Measurements from ENCODE around the gene CMTM5. TPM values are rescaled to one million over a fixed set of nuclear protein-coding genes. Genes with fewer than 3 reads are reported as not detected.
"Not testable (repeated sequence)": the region's sequence is repeated elsewhere in the genome, so short reads cannot be mapped to it uniquely, and the experiment has no call there.

CMTM5 gene
- total RNA-seq, 1 donor from 2014 or later, result not detected

DNA sequence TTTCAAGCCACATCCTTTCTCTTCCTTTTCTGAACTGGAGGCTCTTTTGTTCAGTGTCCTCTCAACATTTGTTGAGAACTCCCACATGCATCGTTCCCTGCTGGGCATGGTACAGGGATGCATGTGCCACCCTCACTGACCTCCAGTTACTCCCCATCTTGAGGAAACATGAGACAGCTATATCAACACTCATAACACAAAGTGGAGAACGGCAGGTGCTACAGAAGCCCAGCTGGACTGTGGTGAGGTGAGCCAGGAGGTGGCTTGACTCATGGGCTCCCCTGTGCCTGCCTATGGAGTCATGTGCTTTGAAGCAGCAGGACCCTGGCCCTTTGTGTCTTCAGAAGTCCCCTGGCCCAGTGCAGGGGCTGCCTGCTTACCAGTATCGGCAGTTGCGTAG, 21.5 kb downstream of the CMTM5 start:
- no peak for DNase-seq (ENCODE audit: low read depth)

DNA sequence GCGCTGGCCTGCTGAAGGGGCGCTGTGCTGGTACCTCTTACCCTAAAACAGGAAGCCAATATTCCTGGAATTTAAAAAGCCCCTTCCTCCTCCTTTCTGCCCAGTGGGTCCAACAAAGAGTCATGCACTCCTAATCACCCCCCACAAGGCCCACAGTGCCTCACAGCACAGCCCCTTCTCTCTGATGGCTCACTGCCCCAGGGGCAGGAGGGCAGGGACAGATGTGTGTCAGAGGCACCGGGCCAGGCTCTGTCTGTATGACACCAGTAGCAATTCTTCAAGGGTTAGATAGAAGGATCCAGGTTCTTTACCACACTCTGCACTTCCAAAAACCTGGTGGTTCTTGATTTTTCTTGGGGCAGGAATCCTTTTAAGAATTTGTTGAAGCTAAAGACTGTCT, 22.3 kb downstream of the CMTM5 start:
- no peak for DNase-seq (ENCODE audit: low read depth)

DNA sequence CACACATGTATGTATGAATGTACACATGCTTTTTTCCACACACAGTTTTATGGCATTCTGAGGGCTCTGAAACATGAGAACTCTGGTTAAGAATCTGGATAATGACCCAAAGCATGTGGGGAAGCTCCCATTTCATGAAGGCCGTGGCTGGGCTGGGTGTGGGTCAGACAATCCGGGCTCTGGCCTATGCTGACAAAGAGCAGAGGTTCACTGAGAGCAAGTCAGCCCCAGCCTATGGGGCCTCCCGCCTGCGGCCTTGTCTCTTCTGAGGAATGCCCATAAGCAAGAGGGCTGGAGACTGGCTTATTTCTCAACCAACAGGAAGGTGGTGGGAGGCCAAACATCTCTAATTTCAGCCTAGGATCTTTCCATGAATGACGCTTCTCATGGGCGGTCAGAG, 22.7 kb downstream of the CMTM5 start:
- no peak for DNase-seq (ENCODE audit: low read depth)

DNA sequence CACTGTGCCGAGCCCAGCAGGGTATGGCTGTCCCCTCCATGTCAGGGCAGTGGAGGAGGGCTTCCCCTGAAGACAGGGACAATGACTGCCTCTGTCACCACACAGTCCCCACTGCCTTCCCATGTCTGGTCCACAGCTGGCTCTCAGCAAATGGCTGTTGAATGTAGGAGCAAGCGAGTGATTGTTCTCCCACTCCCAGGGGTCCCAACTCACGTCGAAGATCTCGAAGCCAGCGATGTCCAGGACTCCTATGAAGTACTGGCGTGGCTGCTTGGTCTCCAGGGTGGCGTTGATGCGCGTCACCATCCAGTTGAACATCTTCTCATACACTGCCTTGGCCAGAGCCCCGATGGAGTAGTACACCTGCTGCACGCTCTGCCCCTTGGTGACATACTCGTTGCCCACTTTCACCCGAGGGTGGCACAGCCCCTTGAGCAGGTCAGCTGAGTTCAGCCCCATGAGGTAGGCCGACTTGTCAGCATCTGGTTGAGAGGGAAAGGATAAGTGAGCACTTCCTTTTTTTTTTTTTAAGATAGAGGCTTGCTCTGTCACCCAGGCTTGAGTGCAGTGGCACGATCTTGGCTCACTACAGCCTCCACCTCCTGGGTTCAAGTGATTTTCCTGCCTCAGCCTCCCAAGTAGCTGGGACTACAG, 23.8 kb downstream of the CMTM5 start:
- not testable (repeated sequence) for DNase-seq (ENCODE audit: low read depth)

DNA sequence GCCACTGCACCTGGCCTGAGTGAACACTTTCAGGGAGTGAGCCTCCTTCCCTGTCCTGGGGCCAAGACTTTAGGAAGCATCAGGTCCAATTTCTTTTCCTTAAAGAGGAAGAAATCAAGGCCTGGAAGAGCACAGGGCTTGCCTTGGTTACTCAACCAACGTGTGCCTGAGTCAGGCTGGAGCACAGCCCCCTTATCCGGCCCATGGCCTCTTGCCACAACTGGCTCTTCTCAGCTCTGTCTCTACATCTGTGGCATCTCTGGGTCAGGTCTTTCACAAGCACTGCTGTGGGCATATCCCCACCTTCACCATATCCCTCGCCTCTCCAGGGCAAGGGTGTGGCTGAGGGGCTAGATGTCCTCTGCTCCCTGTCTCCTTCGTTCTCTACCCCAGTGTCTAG, 24.4 kb downstream of the CMTM5 start:
- no peak for DNase-seq (ENCODE audit: low read depth)

DNA sequence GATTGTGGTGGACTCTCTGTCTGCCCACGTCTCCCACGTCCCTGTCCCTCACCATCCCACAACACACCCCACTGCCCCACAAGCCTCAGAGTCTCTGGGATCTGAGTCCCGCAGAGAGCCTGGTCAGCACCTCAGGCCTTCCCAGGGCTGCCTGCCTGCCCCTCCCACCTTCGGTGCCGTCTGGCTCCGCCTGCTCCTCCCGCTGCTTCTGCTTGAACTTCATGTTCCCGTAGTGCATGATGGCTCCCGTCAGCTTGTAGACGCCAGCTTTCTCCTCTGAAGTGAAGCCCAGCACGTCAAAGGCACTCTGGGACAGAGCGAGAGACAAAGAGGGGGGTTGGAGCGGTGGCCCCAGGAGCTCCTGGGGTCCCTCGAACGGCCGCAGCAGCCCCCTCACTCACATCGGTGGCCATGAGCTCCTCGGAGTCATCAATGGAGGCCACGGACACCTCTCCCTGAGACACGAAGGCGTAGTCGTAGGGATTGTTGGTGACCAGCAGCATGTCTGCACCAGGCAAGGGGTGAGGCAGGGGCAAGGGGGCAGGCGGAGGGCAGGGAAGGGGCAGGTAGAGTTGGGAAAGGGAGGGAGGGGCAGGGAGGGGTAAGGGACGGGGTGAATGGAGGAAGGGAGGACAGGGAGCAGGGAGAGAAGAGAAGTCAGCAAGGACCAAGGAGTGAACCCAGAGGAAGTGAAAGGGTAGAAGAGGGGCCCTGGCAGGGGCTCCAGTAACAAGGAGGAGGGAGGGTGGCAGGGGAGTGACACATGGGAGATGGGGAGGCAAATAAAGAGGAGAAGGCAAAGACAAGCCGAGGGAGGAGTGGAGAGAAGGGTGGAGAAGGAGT, 25.7 kb downstream of the CMTM5 start:
- DNase-seq (ENCODE audit: low read depth), result no peak

DNA sequence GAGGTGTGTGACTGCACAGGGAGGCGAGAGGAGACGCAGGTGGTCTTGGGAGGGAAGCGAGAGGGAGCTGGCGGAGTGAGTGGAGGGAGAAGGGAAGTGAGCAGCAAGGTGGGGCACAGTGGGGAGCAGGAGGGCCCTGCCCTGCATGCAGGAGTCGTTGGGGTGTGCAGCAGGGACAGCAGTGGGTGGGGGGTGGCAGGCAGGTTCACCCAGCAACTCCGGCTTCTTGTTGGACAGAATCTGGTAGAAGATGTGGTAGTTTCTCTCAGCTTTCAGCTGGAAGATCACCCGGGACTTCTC, 26.2 kb downstream of the CMTM5 start:
- DNase-seq (ENCODE audit: low read depth), result no peak

DNA sequence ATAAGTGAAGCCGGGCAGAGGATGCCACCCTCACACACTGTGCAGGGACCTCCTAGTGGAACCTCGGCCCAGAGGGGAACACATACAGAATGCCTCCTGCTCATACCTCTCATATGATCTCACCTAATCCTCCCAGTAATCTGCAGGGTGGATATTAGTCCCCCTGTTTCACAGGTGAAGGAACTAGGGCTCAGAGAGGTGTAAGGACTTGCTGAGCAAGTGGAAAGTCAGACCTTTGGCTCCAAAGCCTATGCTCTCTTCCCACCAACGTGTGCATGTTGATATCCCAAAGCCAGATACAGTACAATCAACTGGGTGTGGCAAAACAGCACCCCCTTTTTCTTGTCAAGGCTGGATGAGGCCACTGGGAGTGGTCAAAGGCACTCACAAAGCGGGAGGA, 27.1 kb downstream of the CMTM5 start:
- no peak for DNase-seq (ENCODE audit: low read depth)

DNA sequence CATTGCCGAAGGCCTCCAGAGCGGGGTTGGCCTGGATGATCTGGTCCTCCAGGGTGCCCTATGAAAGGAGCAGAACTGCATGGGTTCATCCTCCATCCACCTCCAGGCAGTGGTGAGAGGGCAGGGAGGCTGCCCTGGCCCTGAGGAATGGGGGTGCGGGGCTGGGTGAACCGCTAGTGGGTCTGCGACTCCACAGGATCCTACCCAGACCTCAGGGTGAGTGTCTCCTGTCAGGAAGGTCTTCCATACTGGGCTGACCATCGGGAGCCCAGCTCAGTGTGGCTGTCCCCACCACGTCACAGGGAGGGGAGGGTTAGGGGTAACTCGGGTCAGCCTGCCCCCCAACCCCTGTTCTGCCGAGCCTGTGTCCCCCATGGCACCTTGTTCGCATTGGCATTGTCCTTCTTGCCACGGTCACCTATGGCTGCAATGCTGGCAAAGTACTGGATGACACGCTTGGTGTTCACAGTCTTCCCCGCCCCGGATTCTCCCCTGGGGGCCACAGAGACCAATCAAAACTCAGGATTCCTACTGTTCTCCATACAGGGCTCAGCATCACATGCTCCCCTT, 27.6 kb downstream of the CMTM5 start:
- DNase-seq (ENCODE audit: low read depth), result no peak

DNA sequence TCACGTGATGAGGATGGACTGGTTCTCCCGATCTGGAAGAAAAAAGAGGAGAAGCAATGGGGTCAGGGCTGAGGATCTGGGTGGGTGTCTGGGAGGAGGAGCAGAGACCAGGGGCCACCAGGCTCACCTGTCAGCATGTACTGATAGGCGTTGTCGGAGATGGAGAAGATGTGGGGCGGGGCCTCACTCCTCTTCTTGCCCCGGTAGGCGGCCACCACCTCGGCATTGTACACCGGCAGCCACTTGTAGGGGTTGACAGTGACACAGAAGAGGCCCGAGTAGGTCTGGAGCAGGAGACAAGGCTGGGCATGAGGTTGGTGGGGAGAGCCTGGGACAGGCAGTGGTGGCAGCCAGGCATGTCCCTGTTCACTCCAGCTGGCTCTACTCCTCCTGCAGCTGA, 28.2 kb downstream of the CMTM5 start:
- no peak for DNase-seq (ENCODE audit: low read depth)

DNA sequence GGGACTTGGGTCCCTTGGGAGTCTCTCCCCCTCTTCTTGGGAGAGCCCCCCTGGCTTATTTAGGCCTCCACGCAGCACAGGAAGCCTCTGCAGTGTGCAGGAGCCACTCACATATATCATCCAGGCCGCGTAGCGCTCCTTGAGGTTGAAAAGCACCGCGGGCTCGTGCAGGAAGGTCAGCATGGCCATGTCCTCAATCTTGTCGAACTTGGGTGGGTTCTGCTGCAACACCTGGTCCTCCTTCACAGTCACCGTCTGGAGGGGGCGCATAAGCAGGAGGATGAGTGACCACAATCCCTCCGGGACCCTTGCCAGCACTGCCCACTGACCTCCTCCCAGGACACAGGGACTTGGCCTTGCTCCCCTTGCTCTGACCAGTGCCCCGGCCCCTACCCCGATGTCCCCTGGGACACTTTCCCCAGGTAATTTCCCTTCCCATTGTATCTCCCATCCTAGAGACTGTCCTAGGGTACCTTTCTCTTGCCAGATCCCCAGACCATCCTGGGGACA, 28.7 kb downstream of the CMTM5 start:
- DNase-seq (ENCODE audit: low read depth), result no peak

DNA sequence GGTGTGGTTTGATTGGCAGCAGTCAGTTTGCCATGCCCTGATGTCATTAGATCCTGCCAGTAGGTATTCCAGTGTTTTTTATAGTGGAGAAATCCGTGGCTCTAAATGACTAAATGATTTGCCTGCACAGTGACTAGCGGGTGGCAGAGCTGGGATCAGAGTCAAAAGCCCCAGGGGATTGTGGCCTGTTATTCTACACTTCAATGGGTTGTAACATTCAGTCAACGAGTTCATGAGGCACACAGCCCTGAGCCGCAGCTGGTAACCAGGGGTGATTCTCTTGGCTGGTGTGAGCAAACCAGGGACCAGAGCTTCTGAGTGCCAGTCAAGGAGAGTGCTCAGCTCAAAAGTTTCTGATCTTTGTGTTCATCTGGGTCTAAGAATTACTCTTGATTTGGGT, 29.4 kb downstream of the CMTM5 start:
- peak; percentile 26 for DNase-seq (ENCODE audit: low read depth)

DNA sequence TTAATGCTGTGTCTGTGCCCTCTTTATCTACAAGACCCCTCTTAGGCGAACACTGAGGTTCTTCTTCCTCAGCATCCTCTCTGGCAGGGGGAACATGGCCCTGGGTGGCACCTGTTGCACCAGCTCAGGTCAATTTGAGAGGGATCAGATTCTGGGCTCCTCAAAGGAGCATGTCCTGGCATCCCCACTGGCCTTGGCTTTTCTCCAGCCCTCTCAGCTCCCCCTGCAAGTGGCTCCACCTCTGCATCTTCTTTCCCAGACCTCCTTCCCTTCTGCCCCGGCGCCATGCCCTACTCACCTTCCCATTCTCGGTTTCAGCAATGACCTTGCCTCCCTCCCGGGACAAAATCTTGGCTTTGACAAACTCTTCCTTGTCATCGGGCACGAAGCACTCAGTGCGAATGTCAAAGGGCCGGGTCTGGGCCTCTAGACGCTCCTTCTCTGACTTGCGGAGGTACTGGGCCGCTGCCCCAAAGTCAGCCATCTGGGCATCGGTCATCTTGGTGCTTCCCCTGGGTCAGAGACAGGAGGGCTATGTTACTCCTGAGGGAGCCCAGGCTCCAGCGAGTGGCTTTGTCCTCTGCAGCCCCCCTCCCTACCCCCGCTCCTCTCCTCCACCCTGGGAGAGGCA, 30.0 kb downstream of the CMTM5 start:
- no peak for DNase-seq (ENCODE audit: low read depth)

DNA sequence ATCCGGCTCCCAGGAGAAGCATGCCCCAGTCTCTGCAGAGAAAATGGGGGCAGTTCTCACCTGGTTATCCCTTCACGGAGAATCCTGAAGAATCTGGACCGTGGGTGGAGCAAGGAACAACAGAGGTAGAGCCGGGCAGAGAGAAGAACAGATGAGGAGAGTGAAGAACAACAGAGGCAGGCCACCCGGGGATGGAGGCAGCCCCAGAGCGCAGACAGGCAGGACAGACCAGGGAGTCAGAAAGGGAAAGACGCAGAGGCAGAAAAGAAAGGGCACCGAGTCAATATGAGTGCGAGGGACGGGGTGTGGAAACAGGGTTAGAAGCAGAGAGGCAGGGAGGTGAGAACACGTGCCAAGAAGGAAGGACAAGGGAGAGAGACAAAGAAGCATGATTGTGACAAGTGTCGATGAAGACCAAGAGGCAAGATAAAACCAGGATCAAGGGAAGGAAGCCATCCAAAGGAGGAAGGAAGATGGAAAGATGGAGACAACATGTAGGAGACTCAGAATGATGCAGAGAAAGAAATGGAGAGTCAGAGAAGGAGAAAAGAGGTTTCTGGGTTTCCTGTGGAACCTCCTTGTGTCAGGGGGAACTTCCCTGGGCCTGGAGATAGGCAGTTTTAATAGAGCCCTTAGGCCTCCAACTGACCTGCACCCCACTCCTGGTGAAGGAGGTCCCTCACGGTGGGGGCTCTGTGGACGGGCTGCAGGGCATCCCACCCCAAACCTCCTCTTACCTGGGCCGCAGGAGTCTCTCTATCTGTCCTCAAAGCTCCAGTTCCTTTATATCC, 30.9 kb downstream of the CMTM5 start, which contains the start of gene MYH6:
Gene MYH6 (minus strand): TSS at position 758 of the 791 bp plus-strand sequence. CDS start 1,050 bp downstream, outside the sequence.
- DNase-seq (ENCODE audit: low read depth), result no peak

DNA sequence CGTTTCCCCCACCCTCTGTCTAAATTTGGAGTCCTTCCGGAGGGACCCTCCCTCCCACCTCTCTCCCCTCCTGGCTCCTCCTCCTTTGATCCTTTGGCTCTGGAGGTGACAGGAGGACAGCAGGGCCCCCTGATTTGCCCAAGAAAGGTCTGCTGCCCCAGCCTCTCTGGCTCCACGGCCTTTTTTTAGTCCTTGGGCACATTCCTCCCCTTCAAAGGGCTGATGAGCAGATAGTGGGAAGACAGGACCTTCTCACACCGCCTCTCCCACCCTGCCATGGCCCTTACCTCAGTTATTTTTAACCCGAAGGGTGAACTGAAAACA, 31.4 kb downstream of the CMTM5 start:
- no peak for DNase-seq (ENCODE audit: low read depth)

DNA sequence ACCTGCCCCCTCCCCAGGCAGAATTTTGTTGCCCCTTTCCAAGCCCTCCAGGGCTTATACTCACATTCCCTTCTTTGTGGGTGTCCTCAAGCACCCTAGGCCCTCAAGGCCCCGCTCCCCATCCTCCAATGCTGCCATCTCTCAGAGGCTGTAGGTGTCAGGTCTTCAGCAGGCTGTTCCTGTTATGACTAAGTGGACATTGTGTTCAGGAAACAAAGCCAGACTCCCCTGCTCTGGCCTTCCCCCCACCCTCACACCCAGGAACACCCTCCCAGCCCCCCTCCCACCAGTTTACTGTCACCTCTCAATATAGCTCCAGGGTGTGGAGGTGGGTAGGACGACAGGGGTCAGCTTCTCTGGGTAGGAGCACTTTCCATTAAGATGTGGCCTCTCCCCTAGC, 32.6 kb downstream of the CMTM5 start:
- no peak for DNase-seq (ENCODE audit: low read depth)

DNA sequence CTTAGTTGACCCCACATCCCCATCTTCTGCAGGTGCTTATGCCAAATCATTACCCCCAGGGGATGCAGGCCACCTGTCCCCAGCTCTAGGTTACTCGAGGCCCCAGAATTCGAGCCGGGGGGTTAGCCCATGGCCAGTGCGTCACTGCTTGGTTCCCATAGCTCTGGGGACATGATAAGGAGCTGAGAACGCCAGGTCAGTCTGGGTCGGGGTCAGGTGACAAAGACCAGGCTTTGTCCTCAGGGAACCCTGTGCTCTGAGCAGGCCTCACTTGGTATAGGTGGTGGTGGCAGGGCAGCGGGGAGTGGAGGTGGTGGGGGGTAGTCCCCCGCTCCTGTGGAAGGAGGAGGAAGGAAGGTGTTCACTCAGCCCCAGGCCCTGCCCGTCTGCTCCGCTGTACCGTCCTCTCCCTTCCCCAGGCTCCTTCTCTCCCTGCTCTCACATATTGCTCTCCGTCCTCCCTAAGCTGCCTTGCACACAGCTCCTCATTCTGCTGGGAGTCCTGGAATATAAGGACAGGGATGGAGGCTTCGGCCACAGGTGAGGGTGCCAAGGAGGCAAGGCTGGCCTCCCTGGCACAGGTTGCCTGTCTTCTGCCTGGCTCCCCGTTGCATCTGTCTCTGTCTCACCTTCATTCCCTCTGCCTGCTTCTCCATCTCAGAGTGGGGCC, 33.3 kb downstream of the CMTM5 start:
- no peak for DNase-seq (ENCODE audit: low read depth)

DNA sequence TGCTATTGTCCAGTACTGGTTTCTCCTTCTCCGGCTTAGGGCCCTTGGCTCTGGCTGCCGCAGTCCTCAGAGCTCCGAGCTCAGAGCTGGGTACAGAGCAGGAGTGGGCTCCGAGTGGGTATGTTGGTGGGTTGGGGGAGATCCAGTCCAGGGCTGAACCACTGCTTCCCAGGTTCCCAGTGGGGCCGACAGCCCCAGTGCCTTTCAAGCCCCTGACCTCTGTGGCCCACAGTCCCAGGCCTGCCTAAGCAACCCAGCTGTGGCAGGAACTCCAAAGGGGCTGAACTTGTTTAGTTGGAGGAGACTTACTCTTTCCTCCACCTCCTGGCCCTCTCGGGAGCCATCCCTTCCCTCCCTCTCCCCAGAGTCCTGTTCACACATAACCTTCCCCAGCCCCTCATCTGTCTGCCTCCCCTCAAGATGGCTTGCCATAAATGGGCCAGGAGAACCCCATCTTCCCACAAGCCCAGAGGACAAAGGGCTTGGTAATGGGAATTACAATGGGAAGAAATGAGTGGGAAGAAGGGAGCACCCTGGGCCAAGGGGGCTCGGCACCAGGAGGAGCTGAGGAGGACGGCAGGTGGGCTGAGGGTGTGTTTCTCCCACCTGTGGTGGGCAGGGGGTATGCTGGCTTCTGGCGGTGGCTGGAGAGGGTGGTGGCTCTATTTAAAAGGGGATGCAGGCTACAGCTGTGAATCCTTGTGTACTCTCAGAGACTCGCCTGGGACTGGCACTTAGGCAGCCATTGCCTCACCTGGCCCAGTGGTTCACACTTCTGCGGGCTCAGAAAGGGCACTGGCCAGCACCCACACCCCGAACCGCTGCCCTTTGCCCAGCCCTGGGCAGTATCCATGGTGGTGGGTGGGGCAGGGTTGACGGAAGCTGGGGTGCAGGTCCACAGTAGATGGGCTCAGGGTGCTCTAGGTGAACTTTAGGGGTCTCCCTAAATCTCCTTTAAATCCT, 35.0 kb downstream of the CMTM5 start:
- DNase-seq (ENCODE audit: low read depth), result no peak

DNA sequence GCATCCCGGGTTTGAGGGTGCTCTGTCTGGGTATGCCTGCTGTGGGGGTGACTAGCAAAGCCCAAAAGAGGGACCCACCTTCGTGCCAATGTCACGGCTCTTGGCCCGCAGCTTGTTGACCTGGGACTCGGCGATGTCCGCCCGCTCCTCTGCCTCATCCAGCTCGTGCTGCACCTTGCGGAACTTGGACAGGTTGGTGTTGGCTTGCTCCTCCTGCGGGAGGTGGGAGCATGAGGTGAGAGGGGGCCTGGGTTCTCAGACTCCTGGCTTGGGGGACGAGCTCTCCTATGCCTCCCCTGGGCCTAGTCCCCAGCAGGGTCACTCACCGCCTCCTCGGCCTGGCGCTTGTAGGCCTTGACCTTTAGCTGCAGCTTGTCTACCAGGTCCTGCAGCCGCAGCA, 36.8 kb downstream of the CMTM5 start:
- no peak for DNase-seq (ENCODE audit: low read depth)

DNA sequence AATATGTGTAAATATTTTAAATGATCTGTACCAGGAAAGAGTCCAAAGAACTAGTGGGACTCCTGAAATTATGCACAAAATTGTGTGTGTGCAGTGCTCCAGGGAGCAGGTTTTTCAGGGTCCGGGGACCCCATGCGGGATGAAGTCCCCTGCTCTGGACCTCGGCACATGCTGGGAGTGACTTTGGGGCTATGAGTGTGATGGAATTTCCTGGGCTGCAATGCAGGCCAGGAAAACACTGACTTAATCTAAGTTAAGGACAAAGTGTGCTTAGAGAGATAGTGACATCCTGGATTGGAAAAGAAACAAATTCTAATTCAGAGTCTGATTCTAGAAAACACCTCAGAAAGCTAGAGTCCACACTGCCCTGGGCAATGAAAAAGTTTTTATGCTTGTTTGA, 37.4 kb downstream of the CMTM5 start:
- no peak for DNase-seq (ENCODE audit: low read depth)

Measured in renal cortical epithelial cell (primary cell).